ENCODE results near the gene CHST5.
"Not testable (repeated sequence)": the region's sequence is repeated elsewhere in the genome, so short reads cannot be mapped to it uniquely, and the experiment has no call there.

The CHST5 gene

GRCh38 chr16:75502916-75503605 is 32.8 kb downstream of the CHST5 start:
- no peaks in the 10 kb centered on the region for H3K9me3 ChIP-seq (ENCODE audit: control insufficient read depth, low read length)

GRCh38 chr16:75501820-75502219 is 34.1 kb downstream of the CHST5 start:
- H3K4me3 ChIP-seq (ENCODE audit: low read length); H3K9me3 ChIP-seq (ENCODE audit: control insufficient read depth, low read length); H3K36me3 ChIP-seq (ENCODE audit: control insufficient read depth, insufficient read depth, low read length, severe bottlenecking); H3K4me1 ChIP-seq (ENCODE audit: control insufficient read depth, insufficient read depth, low read length); H3K9ac ChIP-seq (ENCODE audit: low read length); H3K27me3 ChIP-seq (replicated peaks; ENCODE audit: control insufficient read depth, insufficient read depth, low read length): not testable (repeated sequence)
- DNase-seq (ENCODE audit: low read depth) = peak; percentile 68

More at GRCh38 chr16:75502916-75503605, 32.8 kb downstream of the CHST5 start:
- Histone ChIP-seq H3K9ac (ENCODE audit: low read length) (no peak overlapping the region), H3K27me3 (replicated peaks; ENCODE audit: control insufficient read depth, insufficient read depth, low read length) (no peaks in the 10 kb centered on the region), H3K4me1 (ENCODE audit: control insufficient read depth, insufficient read depth, low read length) (peaks cover 11% of the 10 kb centered on the region), H3K4me3 (ENCODE audit: low read length) (no peak overlapping the region), H3K36me3 (ENCODE audit: control insufficient read depth, insufficient read depth, low read length, severe bottlenecking) (no peaks in the 10 kb centered on the region)
- DNase-seq (ENCODE audit: low read depth) = no peak

- no peak overlapping the region for H3K4me3 ChIP-seq (ENCODE audit: low read length)
- no peaks in the 10 kb centered on the region for H3K9me3 ChIP-seq (ENCODE audit: control insufficient read depth, low read length)
- no peak overlapping the region for H3K9ac ChIP-seq (ENCODE audit: low read length)
- H3K4me1 ChIP-seq (ENCODE audit: control insufficient read depth, insufficient read depth, low read length) = peaks cover 7% of the 10 kb centered on the region
- no peak for DNase-seq (ENCODE audit: low read depth)
- no peaks in the 10 kb centered on the region for H3K27me3 ChIP-seq (replicated peaks; ENCODE audit: control insufficient read depth, insufficient read depth, low read length)
- H3K36me3 ChIP-seq (ENCODE audit: control insufficient read depth, insufficient read depth, low read length, severe bottlenecking) = no peaks in the 10 kb centered on the region
Observed at GRCh38 chr16:75501359-75501758, 34.5 kb downstream of the CHST5 start.

- H3K9ac ChIP-seq (ENCODE audit: low read length); H3K4me1 ChIP-seq (ENCODE audit: control insufficient read depth, insufficient read depth, low read length); H3K9me3 ChIP-seq (ENCODE audit: control insufficient read depth, low read length); H3K4me3 ChIP-seq (ENCODE audit: low read length); DNase-seq (ENCODE audit: low read depth); H3K36me3 ChIP-seq (ENCODE audit: control insufficient read depth, insufficient read depth, low read length, severe bottlenecking): not testable (repeated sequence)
- H3K27me3 ChIP-seq (replicated peaks; ENCODE audit: control insufficient read depth, insufficient read depth, low read length) = peaks cover 11% of the 10 kb centered on the region
Observed at GRCh38 chr16:75498605-75499322, 37.1 kb downstream of the CHST5 start.

- DNase-seq (ENCODE audit: low read depth) = no peak
- Histone ChIP-seq H3K4me3 (ENCODE audit: low read length) (no peak overlapping the region), H3K27me3 (replicated peaks; ENCODE audit: control insufficient read depth, insufficient read depth, low read length) (peaks cover 22% of the 10 kb centered on the region), H3K36me3 (ENCODE audit: control insufficient read depth, insufficient read depth, low read length, severe bottlenecking) (no peaks in the 10 kb centered on the region), H3K4me1 (ENCODE audit: control insufficient read depth, insufficient read depth, low read length) (peaks cover 4% of the 10 kb centered on the region), H3K9me3 (ENCODE audit: control insufficient read depth, low read length) (no peaks in the 10 kb centered on the region), H3K9ac (ENCODE audit: low read length) (no peak overlapping the region)
Observed at GRCh38 chr16:75497558-75497957, 38.4 kb downstream of the CHST5 start.

- Histone ChIP-seq H3K36me3 (ENCODE audit: control insufficient read depth, insufficient read depth, low read length, severe bottlenecking) (no peaks in the 10 kb centered on the region), H3K27me3 (replicated peaks; ENCODE audit: control insufficient read depth, insufficient read depth, low read length) (peaks cover 23% of the 10 kb centered on the region), H3K4me3 (ENCODE audit: low read length) (peak within 1 kb of the TSS; percentile 68), H3K4me1 (ENCODE audit: control insufficient read depth, insufficient read depth, low read length) (peaks cover 4% of the 10 kb centered on the region), H3K9me3 (ENCODE audit: control insufficient read depth, low read length) (no peaks in the 10 kb centered on the region), H3K9ac (ENCODE audit: low read length) (no peak within 1 kb of the TSS)
- DNase-seq (ENCODE audit: low read depth) = peak; percentile 26
Observed at GRCh38 chr16:75495076-75495674, 40.7 kb downstream of the CHST5 start, which contains the start of gene CHST6. Gene CHST6, minus strand, starts transcription at chr16:75495441. Its CDS starts 15,613 bp downstream, at chr16:75479828.

GRCh38 chr16:75494661-75495075 is 41.2 kb downstream of the CHST5 start:
- Histone ChIP-seq H3K9me3 (ENCODE audit: control insufficient read depth, low read length) (no peaks in the 10 kb centered on the region), H3K4me3 (ENCODE audit: low read length) (peak overlapping the region; percentile 68), H3K9ac (ENCODE audit: low read length) (no peak overlapping the region), H3K27me3 (replicated peaks; ENCODE audit: control insufficient read depth, insufficient read depth, low read length) (peaks cover 23% of the 10 kb centered on the region), H3K4me1 (ENCODE audit: control insufficient read depth, insufficient read depth, low read length) (peaks cover 4% of the 10 kb centered on the region), H3K36me3 (ENCODE audit: control insufficient read depth, insufficient read depth, low read length, severe bottlenecking) (no peaks in the 10 kb centered on the region)
- no peak for DNase-seq (ENCODE audit: low read depth)

GRCh38 chr16:75494184-75494583 is 41.7 kb downstream of the CHST5 start:
- peak overlapping the region; percentile 68 for H3K4me3 ChIP-seq (ENCODE audit: low read length)

GRCh38 chr16:75491876-75492275 is 44.0 kb downstream of the CHST5 start:
- no peak overlapping the region for H3K9ac ChIP-seq (ENCODE audit: low read length)
- peak; percentile 30 for DNase-seq (ENCODE audit: low read depth)
- H3K36me3 ChIP-seq (ENCODE audit: control insufficient read depth, insufficient read depth, low read length, severe bottlenecking) = no peaks in the 10 kb centered on the region
- no peak overlapping the region for H3K4me3 ChIP-seq (ENCODE audit: low read length)
- peaks cover 23% of the 10 kb centered on the region for H3K27me3 ChIP-seq (replicated peaks; ENCODE audit: control insufficient read depth, insufficient read depth, low read length)
- no peaks in the 10 kb centered on the region for H3K9me3 ChIP-seq (ENCODE audit: control insufficient read depth, low read length)
- H3K4me1 ChIP-seq (ENCODE audit: control insufficient read depth, insufficient read depth, low read length) = peaks cover 4% of the 10 kb centered on the region

More at GRCh38 chr16:75494184-75494583, 41.7 kb downstream of the CHST5 start:
- no peak for DNase-seq (ENCODE audit: low read depth)
- peaks cover 23% of the 10 kb centered on the region for H3K27me3 ChIP-seq (replicated peaks; ENCODE audit: control insufficient read depth, insufficient read depth, low read length)
- no peak overlapping the region for H3K9ac ChIP-seq (ENCODE audit: low read length)
- H3K9me3 ChIP-seq (ENCODE audit: control insufficient read depth, low read length) = no peaks in the 10 kb centered on the region
- peaks cover 4% of the 10 kb centered on the region for H3K4me1 ChIP-seq (ENCODE audit: control insufficient read depth, insufficient read depth, low read length)
- no peaks in the 10 kb centered on the region for H3K36me3 ChIP-seq (ENCODE audit: control insufficient read depth, insufficient read depth, low read length, severe bottlenecking)

- no peak for DNase-seq (ENCODE audit: low read depth)
- Histone ChIP-seq H3K27me3 (replicated peaks; ENCODE audit: control insufficient read depth, insufficient read depth, low read length) (peaks cover 7% of the 10 kb centered on the region), H3K9me3 (ENCODE audit: control insufficient read depth, low read length) (no peaks in the 10 kb centered on the region), H3K4me3 (ENCODE audit: low read length) (no peak overlapping the region), H3K9ac (ENCODE audit: low read length) (no peak overlapping the region), H3K4me1 (ENCODE audit: control insufficient read depth, insufficient read depth, low read length) (no peaks in the 10 kb centered on the region), H3K36me3 (ENCODE audit: control insufficient read depth, insufficient read depth, low read length, severe bottlenecking) (no peaks in the 10 kb centered on the region)
Observed at GRCh38 chr16:75488322-75488721, 47.6 kb downstream of the CHST5 start.

GRCh38 chr16:75486676-75487313 is 49.1 kb downstream of the CHST5 start:
- no peaks in the 10 kb centered on the region for H3K4me1 ChIP-seq (ENCODE audit: control insufficient read depth, insufficient read depth, low read length)
- no peak for DNase-seq (ENCODE audit: low read depth)
- H3K9ac ChIP-seq (ENCODE audit: low read length) = no peak overlapping the region
- H3K9me3 ChIP-seq (ENCODE audit: control insufficient read depth, low read length) = no peaks in the 10 kb centered on the region
- no peaks in the 10 kb centered on the region for H3K36me3 ChIP-seq (ENCODE audit: control insufficient read depth, insufficient read depth, low read length, severe bottlenecking)
- no peak overlapping the region for H3K4me3 ChIP-seq (ENCODE audit: low read length)
- H3K27me3 ChIP-seq (replicated peaks; ENCODE audit: control insufficient read depth, insufficient read depth, low read length) = peaks cover 9% of the 10 kb centered on the region
